NCI-H69 (cell line): ENCODE measurements around the gene METTL27.
"Not testable (repeated sequence)": the region's sequence is repeated elsewhere in the genome, so short reads cannot be mapped to it uniquely, and the experiment has no call there.

Experiments used
- DNase-seq: peaks from one replicate; lab custom pipeline; 2025; lab: John Stamatoyannopoulos, UW

METTL27 gene

DNA sequence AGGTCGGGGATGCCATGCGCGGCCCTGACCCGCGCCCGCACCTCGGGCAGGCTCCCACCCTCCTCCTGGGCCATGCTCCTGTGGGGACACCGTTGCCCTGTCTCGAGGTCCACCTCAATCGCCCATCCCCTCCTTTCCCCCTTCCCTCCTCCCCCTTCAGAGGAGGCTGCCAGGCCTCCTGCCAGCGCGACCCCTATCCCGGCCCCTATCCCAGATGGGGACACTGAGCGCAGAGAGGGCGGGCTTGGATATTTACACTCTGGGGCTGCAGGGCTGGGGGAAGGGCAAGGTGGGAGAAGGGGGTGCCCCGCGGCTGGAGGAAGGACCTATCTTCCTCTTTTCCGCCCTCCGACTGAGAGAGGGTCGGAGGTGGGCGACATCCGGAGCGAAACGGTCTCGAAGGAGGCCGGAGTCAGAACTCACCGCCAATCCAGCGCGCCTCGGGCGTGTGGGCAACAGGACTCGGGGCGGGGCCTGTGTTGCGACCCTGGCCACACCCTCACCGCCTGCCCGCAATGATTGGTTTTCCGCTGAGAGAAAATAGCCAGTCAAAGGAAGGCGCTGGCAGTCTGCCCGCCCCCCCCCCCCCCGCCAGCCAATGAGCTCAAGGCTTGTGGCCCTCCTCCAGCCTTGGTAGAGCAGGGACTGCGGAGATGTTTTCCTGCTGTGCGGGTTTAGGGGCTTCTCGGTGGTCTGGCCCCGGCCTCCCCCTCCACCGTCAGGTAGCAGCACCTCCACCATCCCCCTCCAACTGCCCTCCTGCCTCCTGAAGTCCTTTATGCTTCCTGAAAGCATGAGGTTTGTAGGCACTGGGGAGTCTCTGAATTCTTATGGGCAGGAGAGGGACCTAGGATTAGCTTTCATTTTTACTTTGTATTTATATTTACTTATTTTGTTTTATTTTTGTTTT is at the start of gene METTL27:
METTL27 (minus strand) TSS at position 450 of the 910 bp plus-strand sequence; CDS start at position 74, 376 bp downstream.
- peak; percentile 98 for DNase-seq

GRCh38 chr7:73891178-73891885 is 49.0 kb upstream of the METTL27 start:
- DNase-seq = no peak

DNA sequence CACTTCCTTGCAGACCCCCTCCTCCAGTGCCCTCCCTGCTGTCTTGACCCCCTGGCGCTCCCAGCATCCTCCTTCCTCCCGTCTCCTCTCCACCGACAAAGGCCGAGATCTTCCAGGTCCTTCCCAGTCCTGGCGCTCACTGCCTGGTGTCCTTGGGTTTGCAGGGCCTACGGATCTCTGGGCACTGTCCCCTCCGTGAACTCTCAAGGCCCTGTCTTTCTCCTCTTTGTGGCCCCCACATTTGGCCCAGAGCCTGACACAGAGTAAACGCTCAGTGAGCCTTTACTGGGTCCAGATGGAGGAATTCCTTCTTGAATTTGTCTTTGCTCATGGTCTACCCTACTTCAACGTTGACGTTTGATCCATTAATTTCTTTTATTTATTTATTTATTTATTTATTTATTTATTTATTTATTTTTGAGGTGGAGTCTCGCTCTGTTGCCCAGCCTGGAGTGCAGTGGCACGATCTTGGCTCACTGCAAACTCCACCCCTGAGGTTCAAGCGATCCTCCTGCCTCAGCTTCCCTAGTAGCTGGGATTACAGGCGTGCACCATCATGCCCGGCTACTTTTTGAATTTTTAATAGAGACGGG is 48.3 kb upstream of the METTL27 start:
- no peak for DNase-seq

DNA sequence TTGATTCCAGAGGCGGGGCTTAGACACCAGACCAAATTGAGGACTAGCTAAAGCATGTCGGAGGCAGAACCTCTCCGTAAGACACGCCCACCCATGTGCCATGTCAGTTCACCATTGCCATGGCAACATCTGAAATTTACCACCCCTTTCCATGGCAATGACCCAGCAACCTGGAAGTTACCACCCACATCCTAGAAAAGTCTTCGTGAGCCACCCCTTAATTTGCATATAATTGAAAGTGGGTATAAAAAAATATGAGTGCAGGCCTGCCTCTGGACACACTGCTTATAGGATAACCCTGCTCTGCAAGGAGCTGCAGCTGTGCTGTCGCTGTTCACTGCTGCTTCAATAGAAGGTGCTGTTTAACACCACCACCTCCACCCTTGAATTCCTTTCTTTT is 46.6 kb upstream of the METTL27 start:
- peak; percentile 31 for DNase-seq

- DNase-seq = no peak
Measured at GRCh38 chr7:73887762-73888161, 45.4 kb upstream of the METTL27 start.

- DNase-seq = no peak
Measured at GRCh38 chr7:73885975-73886798, 43.9 kb upstream of the METTL27 start.

DNA sequence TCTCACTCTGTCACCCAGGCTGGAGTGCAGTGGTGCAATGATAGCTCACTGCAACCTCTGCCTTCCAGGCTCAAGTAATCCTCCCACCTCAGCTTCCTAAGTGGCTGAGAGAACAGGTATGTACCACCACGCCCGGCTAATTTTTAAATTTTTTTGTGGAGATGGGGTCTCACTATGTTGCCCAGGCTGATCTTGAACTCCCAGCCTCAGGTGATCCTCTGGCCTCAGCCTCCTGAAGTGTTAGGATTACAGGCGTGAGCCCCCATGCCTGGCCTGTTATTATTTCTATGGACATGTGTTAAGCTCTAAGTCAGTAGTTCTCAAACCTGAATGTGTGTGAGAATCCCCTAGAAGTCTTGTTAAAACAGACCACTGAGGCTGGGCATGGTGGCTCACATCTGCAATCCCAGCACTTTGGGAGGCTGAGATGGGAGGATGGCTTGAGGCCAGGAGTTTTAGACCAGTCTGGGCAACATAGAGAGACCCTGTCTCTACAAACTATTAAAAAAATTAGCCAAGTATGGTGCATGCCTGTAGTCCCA is 43.2 kb upstream of the METTL27 start:
- no peak for DNase-seq

GRCh38 chr7:73884867-73885422 is 42.6 kb upstream of the METTL27 start:
- not testable (repeated sequence) for DNase-seq

DNA sequence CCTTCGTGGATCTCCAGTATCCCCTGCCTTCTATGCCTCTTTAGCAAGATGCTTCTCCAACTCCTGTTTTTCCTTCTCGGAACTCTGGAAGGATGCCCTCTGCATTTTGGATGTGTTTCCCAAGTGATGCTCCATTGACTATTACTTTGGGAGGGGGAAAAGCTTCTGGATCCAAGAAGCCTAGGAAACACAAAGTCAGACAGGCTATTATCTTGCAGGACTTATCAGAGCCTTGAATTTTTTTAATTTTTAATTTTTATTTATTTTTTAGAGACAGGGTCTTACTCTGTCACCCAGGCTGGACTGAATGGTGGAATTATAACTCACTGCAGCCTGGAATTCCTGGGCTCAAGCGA is 39.7 kb upstream of the METTL27 start:
- no peak for DNase-seq

- DNase-seq = no peak
Measured at GRCh38 chr7:73881352-73882046, 39.2 kb upstream of the METTL27 start.

GRCh38 chr7:73880755-73881328 is 38.5 kb upstream of the METTL27 start:
- DNase-seq = no peak

DNA sequence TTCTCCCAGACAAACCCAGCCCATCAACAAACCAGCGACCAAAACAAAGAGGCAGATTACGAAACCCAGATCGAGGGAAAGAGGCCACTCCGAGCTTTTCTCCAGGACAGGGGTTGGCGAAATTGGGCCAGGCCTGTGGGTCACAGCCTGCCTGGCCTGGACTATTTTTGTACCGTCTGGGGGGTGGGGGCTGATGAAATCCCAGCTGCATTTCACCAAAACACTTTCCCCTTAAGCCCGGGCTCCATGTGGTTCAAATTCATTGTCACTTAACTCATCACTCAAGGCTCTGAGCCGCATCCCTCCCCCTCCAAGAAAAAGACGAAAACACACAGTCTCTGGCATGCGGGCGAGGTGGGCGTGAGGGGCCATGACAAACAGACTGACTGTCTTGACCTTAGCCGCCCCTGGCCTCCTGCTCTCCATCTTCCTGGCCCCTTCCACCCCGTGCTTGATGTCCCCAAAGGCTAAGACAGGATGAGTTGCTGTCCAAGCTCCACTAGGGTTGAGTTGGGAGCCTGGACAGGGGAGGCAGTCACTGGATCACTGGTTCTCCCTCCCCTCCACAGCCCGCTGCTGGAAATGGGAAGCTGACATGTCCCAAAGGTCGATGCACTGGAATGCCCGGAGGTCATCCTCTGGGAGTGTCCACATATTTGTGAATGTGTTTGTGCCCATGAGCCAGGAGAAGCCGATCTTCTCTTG is 37.8 kb upstream of the METTL27 start:
- DNase-seq = no peak

- DNase-seq = no peak
Measured at GRCh38 chr7:73876973-73877372, 34.7 kb upstream of the METTL27 start.

- no peak for DNase-seq
Measured at GRCh38 chr7:73876361-73876760, 34.0 kb upstream of the METTL27 start.

- no peak for DNase-seq
Measured at GRCh38 chr7:73872056-73872908, 30.0 kb upstream of the METTL27 start.

GRCh38 chr7:73871163-73872011 is 29.1 kb upstream of the METTL27 start:
- peak; percentile 37 for DNase-seq

DNA sequence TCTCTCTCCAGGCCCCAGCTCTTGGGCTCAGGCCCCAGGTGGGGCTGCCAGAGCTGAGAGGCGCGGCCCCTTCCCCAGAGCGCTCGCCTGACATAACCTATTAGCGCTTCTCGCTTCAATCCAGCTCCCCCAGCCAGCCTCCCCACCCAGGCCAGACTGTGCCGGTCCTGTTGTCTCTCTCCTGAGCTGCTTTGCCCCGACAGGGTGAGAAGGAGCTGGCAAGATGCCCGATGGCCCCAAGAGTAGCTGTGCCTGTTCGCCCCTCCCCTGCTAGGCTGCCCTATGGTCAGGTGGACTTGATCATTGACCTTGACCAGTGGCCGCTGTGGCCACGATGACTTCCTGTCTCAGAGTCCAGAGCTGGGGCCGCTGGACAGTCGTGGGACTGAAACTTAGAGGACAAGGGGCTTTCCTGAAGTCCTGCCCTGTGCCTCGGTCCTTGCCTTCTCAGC is 27.8 kb upstream of the METTL27 start:
- DNase-seq = peak; percentile 28
